Measurements from ENCODE around the gene CCL24.
A peak's percentile ranks its signal among the peaks of the same experiment; 100 is the strongest.
"Not testable (repeated sequence)": the region's sequence is repeated elsewhere in the genome, so short reads cannot be mapped to it uniquely, and the experiment has no call there.

CCL24 gene

GRCh38 chr7:75792567-75792966, 21.0 kb downstream of the CCL24 start:
- H3K4me3 ChIP-seq (ENCODE audit: low read depth, low read length); DNase-seq (ENCODE audit: low read depth): not testable (repeated sequence)

- DNase-seq (ENCODE audit: low read depth): no peak
- H3K4me3 ChIP-seq (ENCODE audit: low read depth, low read length): no peak overlapping the region
Observed at GRCh38 chr7:75789361-75789924, 24.2 kb downstream of the CCL24 start.

- not testable (repeated sequence) for H3K4me3 ChIP-seq (ENCODE audit: low read depth, low read length)
Observed at GRCh38 chr7:75788154-75788847, 25.3 kb downstream of the CCL24 start.

GRCh38 chr7:75783058-75783457, 30.5 kb downstream of the CCL24 start:
- not testable (repeated sequence) for H3K4me3 ChIP-seq (ENCODE audit: low read depth, low read length); DNase-seq (ENCODE audit: low read depth)

More at GRCh38 chr7:75788154-75788847, 25.3 kb downstream of the CCL24 start:
- not testable (repeated sequence) for DNase-seq (ENCODE audit: low read depth)

GRCh38 chr7:75780647-75781273, 32.8 kb downstream of the CCL24 start:
- not testable (repeated sequence) for H3K4me3 ChIP-seq (ENCODE audit: low read depth, low read length); DNase-seq (ENCODE audit: low read depth)

- H3K4me3 ChIP-seq (ENCODE audit: low read depth, low read length); DNase-seq (ENCODE audit: low read depth): not testable (repeated sequence)
Observed at GRCh38 chr7:75779516-75779915, 34.1 kb downstream of the CCL24 start.

- not testable (repeated sequence) for H3K4me3 ChIP-seq (ENCODE audit: low read depth, low read length); DNase-seq (ENCODE audit: low read depth)
Observed at GRCh38 chr7:75779035-75779434, 34.6 kb downstream of the CCL24 start.

GRCh38 chr7:75776295-75776971, 37.2 kb downstream of the CCL24 start:
- peak; percentile 77 for DNase-seq (ENCODE audit: low read depth)
- no peak overlapping the region for H3K4me3 ChIP-seq (ENCODE audit: low read depth, low read length)

GRCh38 chr7:75773958-75774357, 39.6 kb downstream of the CCL24 start:
- DNase-seq (ENCODE audit: low read depth); H3K4me3 ChIP-seq (ENCODE audit: low read depth, low read length): not testable (repeated sequence)

GRCh38 chr7:75772081-75773077, 41.2 kb downstream of the CCL24 start, which contains the start of gene CCL26:
TSS of gene CCL26 (minus strand) at chr7:75772211. CDS start at chr7:75772176, 35 bp downstream.
- no peak within 1 kb of the TSS for H3K4me3 ChIP-seq (ENCODE audit: low read depth, low read length)
- DNase-seq (ENCODE audit: low read depth): peak; percentile 70

- DNase-seq (ENCODE audit: low read depth): peak; percentile 20
- H3K4me3 ChIP-seq (ENCODE audit: low read depth, low read length): no peak overlapping the region
Observed at GRCh38 chr7:75771224-75771623, 42.4 kb downstream of the CCL24 start.

GRCh38 chr7:75762350-75762917, 51.2 kb downstream of the CCL24 start:
- DNase-seq (ENCODE audit: low read depth): peak; percentile 36
- H3K4me3 ChIP-seq (ENCODE audit: low read depth, low read length): no peak overlapping the region

- not testable (repeated sequence) for H3K4me3 ChIP-seq (ENCODE audit: low read depth, low read length); DNase-seq (ENCODE audit: low read depth)
Observed at GRCh38 chr7:75761801-75762200, 51.8 kb downstream of the CCL24 start.

All from skeletal muscle cell (primary cell).